HG03139 (cell line): ENCODE results near the gene FABP3.
"Not testable (repeated sequence)": the region's sequence is repeated elsewhere in the genome, so short reads cannot be mapped to it uniquely, and the experiment has no call there.

Experiments
- ATAC-seq: cut with Tn5 transposase; IDR thresholded peaks from one replicate; pipeline ENCODE4 v1.9.1; 2021; ENCODE audit not compliant: unreplicated experiment

Gene FABP3

GRCh38 chr1:31399976-31400375 lies 27.1 kb upstream of the FABP3 start:
- no peak for ATAC-seq

- ATAC-seq: no peak
Measured at GRCh38 chr1:31398246-31398645, 25.4 kb upstream of the FABP3 start.

- ATAC-seq: no peak
Measured at GRCh38 chr1:31397360-31398095, 24.7 kb upstream of the FABP3 start.

GRCh38 chr1:31396633-31397351 lies 23.9 kb upstream of the FABP3 start:
- ATAC-seq: no peak

- ATAC-seq: no peak
Measured at GRCh38 chr1:31394584-31395193, 21.8 kb upstream of the FABP3 start.

- ATAC-seq: no peak
Measured at GRCh38 chr1:31393463-31393862, 20.6 kb upstream of the FABP3 start.

GRCh38 chr1:31390071-31390470 lies 17.2 kb upstream of the FABP3 start:
- ATAC-seq: no peak

GRCh38 chr1:31389616-31390015 lies 16.7 kb upstream of the FABP3 start:
- no peak for ATAC-seq

- no peak for ATAC-seq
Measured at GRCh38 chr1:31387612-31388011, 14.7 kb upstream of the FABP3 start.

GRCh38 chr1:31386576-31387243 lies 13.8 kb upstream of the FABP3 start:
- not testable (repeated sequence) for ATAC-seq

GRCh38 chr1:31383967-31384366 lies 11.1 kb upstream of the FABP3 start:
- no peak for ATAC-seq

GRCh38 chr1:31382379-31382989 lies 9.6 kb upstream of the FABP3 start:
- no peak for ATAC-seq

GRCh38 chr1:31381394-31382294 lies 8.8 kb upstream of the FABP3 start:
- no peak for ATAC-seq

GRCh38 chr1:31380181-31380580 lies 7.3 kb upstream of the FABP3 start:
- no peak for ATAC-seq

GRCh38 chr1:31378001-31378400 lies 5.1 kb upstream of the FABP3 start:
- no peak for ATAC-seq

GRCh38 chr1:31377364-31377863 lies 4.5 kb upstream of the FABP3 start:
- ATAC-seq: no peak

GRCh38 chr1:31376375-31377134 lies 3.7 kb upstream of the FABP3 start:
- ATAC-seq: no peak

GRCh38 chr1:31374511-31375196 lies 1.8 kb upstream of the FABP3 start:
- no peak for ATAC-seq
